ENCODE results near the gene MADD. TPM values are rescaled to one million over a fixed set of nuclear protein-coding genes. Genes with fewer than 3 reads are reported as not detected.

Gene MADD
- total and polyA plus RNA-seq, 10 of the 15 experiments (the other 5 are each of a cell fraction or from before 2014, with no cell fraction given): 0.47 to 35.4 (median 17.6) TPM

- no peak for TF ChIP-seq NKRF (conservative IDR thresholded peaks at IDR 0.05)
Measured at GRCh38 chr11:47324520-47324919, 54.6 kb downstream of the MADD start (continued).

- no peak for ATAC-seq
- no peak for FAIRE-seq
- RAD21 ChIA-PET (ENCODE audit: unreplicated experiment): no interaction called here
- Histone ChIP-seq H4K20me1 (ENCODE audit: control insufficient read depth, insufficient read depth) (no peaks in the 10 kb centered on the region), H3K27ac (ENCODE audit: control insufficient read depth, insufficient read depth) (no peak overlapping the region), H3K9ac (ENCODE audit: control insufficient read depth, insufficient read depth, low read length) (no peak overlapping the region), H3K4me1 (ENCODE audit: control insufficient read depth, insufficient read depth, low read length) (peaks cover 12% of the 10 kb centered on the region), H3K4me3 (no peak overlapping the region), H3K36me3 (ENCODE audit: control insufficient read depth in 2 of 2, insufficient read depth in 2 of 2, low read length in 1 of 2) (peaks cover 13 to 17% of the 10 kb centered on the region in 2 experiments), H3K4me2 (ENCODE audit: control insufficient read depth, insufficient read depth) (no peak overlapping the region), H3K9me3 (replicated peaks; ENCODE audit: control insufficient read depth, insufficient read depth, low read length) (no peaks in the 10 kb centered on the region), H2AFZ (ENCODE audit: control insufficient read depth, low read depth, low read length) (no peak overlapping the region), H3K79me2 (ENCODE audit: control insufficient read depth, insufficient read depth, low read length) (no peaks in the 10 kb centered on the region), H3K27me3 (replicated peaks in 1 of 2; ENCODE audit: control insufficient read depth in 2 of 2, insufficient read depth in 2 of 2, low read length in 1 of 2) (no peaks in the 10 kb centered on the region)
- in situ Hi-C loops (cut with MboI) (no loop called here), intact Hi-C loops (cut with micrococcal nuclease; ENCODE audit: unreplicated experiment) (loop anchor here (10.0 kb wide), 1 partner anchor 79 kb away; the partner anchor contains the start of gene SLC39A13)
- POLR2A ChIA-PET: interaction anchor here (0.5 kb wide), 1 partner anchor 684 kb away, joined by 3 read pairs; no protein-coding TSS in a partner anchor
- BruUV-seq (replicated peaks): no TSS peak
- WGBS (ENCODE audit: insufficient coverage, insufficient replicate concordance, low lambda C conversion rate, missing lambda C conversion rate): 87% methylated on average over 15 of the region's 15 CpGs
- no peak for DNase-seq (ENCODE audit: low read depth, low spot score)
- CTCF ChIA-PET: no interaction called here
- TF ChIP-seq YBX1 (IDR thresholded peaks at IDR 0.05): no peak
- TF ChIP-seq BACH1 (IDR thresholded peaks at IDR 0.05; ENCODE audit: borderline replicate concordance): no peak
- TF ChIP-seq NFXL1 (IDR thresholded peaks at IDR 0.05; ENCODE audit: borderline replicate concordance): no peak
- no peak for TF ChIP-seq ZBED1 (IDR thresholded peaks at IDR 0.05; ENCODE audit: borderline replicate concordance)
- no peak for TF ChIP-seq IKZF2 (IDR thresholded peaks at IDR 0.05)
- TF ChIP-seq MXI1 (IDR thresholded peaks at IDR 0.05; ENCODE audit: low read depth, low read length): no peak
- no peak for TF ChIP-seq BMI1 (IDR thresholded peaks at IDR 0.05; ENCODE audit: borderline replicate concordance)
- no peak for TF ChIP-seq FOXK2 (IDR thresholded peaks at IDR 0.05)
- TF ChIP-seq STAT3 (IDR thresholded peaks at IDR 0.05; ENCODE audit: low read depth, low read length): no peak
- TF ChIP-seq CEBPB (IDR thresholded peaks at IDR 0.05; ENCODE audit: borderline replicate concordance in 1 of 2, low read depth in 2 of 2, low read length in 2 of 2): no peak
- SMC1A ChIA-PET (ENCODE audit: uncharacterized antibody, unreplicated experiment): interaction anchor here (0.6 kb wide), 1 partner anchor 128 kb away, joined by 3 read pairs; no protein-coding TSS in a partner anchor
Measured at GRCh38 chr11:47325271-47326041, 55.5 kb downstream of the MADD start.

Measured in GM12878 (cell line).